Endometrial microvascular endothelial cells (primary cell): ENCODE data around the gene HCN2. TPM values are rescaled to one million over a fixed set of nuclear protein-coding genes. Genes with fewer than 3 reads are reported as not detected.

Experiments
- in situ Hi-C: cut with HindIII; loops from 2 replicates; pipeline ENCODE4 v1.10.0; 2017; ENCODE audit warnings: low sequenced_read_pairs, low pct_unique_long_range_greater_than_20kb; ENCODE audit errors: inconsistent ontology term
- total RNA-seq: library from RNA; depleted of rRNA; stranded (reverse); fragments of >200 nt; gene quantifications from one replicate; pipeline ENCODE4 v1.2.3, GENCODE V29; 2015; ENCODE audit errors: inconsistent ontology term

The HCN2 gene
- total RNA-seq, 1 donor from 2014 or later = 0.37 TPM

GRCh38 chr19:645912-646778, 56.5 kb downstream of the HCN2 start:
- in situ Hi-C loops = no loop called here

GRCh38 chr19:646779-647565, 57.3 kb downstream of the HCN2 start:
- in situ Hi-C loops = no loop called here

GRCh38 chr19:647566-648284, 58.0 kb downstream of the HCN2 start:
- in situ Hi-C loops = no loop called here

- in situ Hi-C loops = no loop called here
Observed at GRCh38 chr19:648305-648704, 58.6 kb downstream of the HCN2 start.

GRCh38 chr19:648904-649801, 59.5 kb downstream of the HCN2 start:
- in situ Hi-C loops = no loop called here

GRCh38 chr19:650121-650520, 60.4 kb downstream of the HCN2 start:
- in situ Hi-C loops = no loop called here

- in situ Hi-C loops = no loop called here
Observed at GRCh38 chr19:651114-651818, 61.6 kb downstream of the HCN2 start.

GRCh38 chr19:651991-652390, 62.3 kb downstream of the HCN2 start:
- in situ Hi-C loops = no loop called here

GRCh38 chr19:652467-653389, 63.0 kb downstream of the HCN2 start:
- in situ Hi-C loops = no loop called here

GRCh38 chr19:653425-653824, 63.7 kb downstream of the HCN2 start:
- in situ Hi-C loops = no loop called here

GRCh38 chr19:655691-656090, 66.0 kb downstream of the HCN2 start:
- in situ Hi-C loops = no loop called here

GRCh38 chr19:656751-657559, 67.3 kb downstream of the HCN2 start:
- in situ Hi-C loops = no loop called here

GRCh38 chr19:657611-658010, 67.9 kb downstream of the HCN2 start:
- in situ Hi-C loops = no loop called here

- in situ Hi-C loops = no loop called here
Observed at GRCh38 chr19:658059-658839, 68.6 kb downstream of the HCN2 start.
